GM12878 (cell line): ENCODE measurements around the gene ZCCHC2. TPM values are rescaled to one million over a fixed set of nuclear protein-coding genes. Genes with fewer than 3 reads are reported as not detected.

Experiments used
- ATAC-seq: fragments of 200-7000 bp; cut with Tn5 transposase; 3 replicates; pipeline ENCODE4 v1.9.1; 2020; ENCODE audit warnings: mild to moderate bottlenecking, moderate library complexity
- BruUV-seq: library from RNA; stranded (reverse); fragments of 400-500 nt; replicated peaks from 2 replicates; lab custom pipeline; 2021; lab: Mats Ljungman, UMichigan
- CTCF ChIA-PET: fragments of 300-600 bp; sonication (Branson Sonifier 250); formaldehyde crosslinking; extraction: SDS; loops from one replicate; lab custom pipeline; 2021; ENCODE audit warnings: inconsistent platforms; lab: Yijun Ruan, JAX
- POLR2A ChIA-PET: fragments of 350-600 bp; formaldehyde crosslinking; extraction: SDS; loops from one replicate; lab custom pipeline; 2021; ENCODE audit warnings: inconsistent platforms; lab: Charles Lee
- RAD21 ChIA-PET: fragments of 300-600 bp; sonication (Branson Sonifier 250); formaldehyde crosslinking; loops from one replicate; lab custom pipeline; 2023; ENCODE audit warnings: antibody characterized with exemption; ENCODE audit not compliant: unreplicated experiment; lab: Charles Lee
- SMC1A ChIA-PET: fragments of 300-600 bp; sonication (Branson Sonifier 250); formaldehyde crosslinking; loops from one replicate; lab custom pipeline; 2023; ENCODE audit not compliant: unreplicated experiment, uncharacterized antibody; lab: Charles Lee
- DNase-seq: peaks from one replicate; pipeline ENCODE4 v3.0.0-alpha.2; 2011; ENCODE audit warnings: low read depth, low spot score
- FAIRE-seq: peaks from 3 replicates; lab custom pipeline; 2011; peaks lifted over from hg19 to GRCh38; lab: Jason Lieb, UNC
- H2AFZ ChIP-seq: 2 replicates; pipeline ENCODE4 v1.6.0; 2011; ENCODE audit warnings: low read depth, low read length, control low read depth; ENCODE audit not compliant: control insufficient read depth
- H3K27ac ChIP-seq: 2 replicates; pipeline ENCODE4 v1.5.1; 2011; ENCODE audit warnings: control low read depth; ENCODE audit not compliant: control insufficient read depth, insufficient read depth
- H3K27me3 ChIP-seq, 2 experiments: replicated peaks in 1 of 2; 2 replicates each; pipeline versions ENCODE4 v1.6.0 to v1.6.1; 2011; ENCODE audit warnings: low read length in 1 of 2; ENCODE audit not compliant: control insufficient read depth in 2 of 2, insufficient read depth in 2 of 2
- H3K36me3 ChIP-seq, 2 experiments: 2 replicates each; pipeline ENCODE4 v1.5.1; 2011; ENCODE audit warnings: low read length in 1 of 2; ENCODE audit not compliant: control insufficient read depth in 2 of 2, insufficient read depth in 2 of 2
- H3K4me1 ChIP-seq: 2 replicates; pipeline ENCODE4 v1.6.1; 2011; ENCODE audit warnings: mild to moderate bottlenecking, low read length, moderate library complexity, mixed read lengths; ENCODE audit not compliant: control insufficient read depth, insufficient read depth
- H3K4me2 ChIP-seq: 2 replicates; pipeline ENCODE4 v1.6.0; 2011; ENCODE audit warnings: control low read depth; ENCODE audit not compliant: control insufficient read depth, insufficient read depth
- H3K4me3 ChIP-seq: fragments of 200-600 bp; sonication (generic); 2 replicates; pipeline ENCODE4 v1.5.1; 2016
- H3K79me2 ChIP-seq: 2 replicates; pipeline ENCODE4 v1.6.0; 2011; ENCODE audit warnings: low read length; ENCODE audit not compliant: control insufficient read depth, insufficient read depth
- H3K9ac ChIP-seq: 2 replicates; pipeline ENCODE4 v1.8.0; 2011; ENCODE audit warnings: low read length, control low read depth, mixed read lengths; ENCODE audit not compliant: control insufficient read depth, insufficient read depth
- H3K9me3 ChIP-seq: replicated peaks from 3 replicates; pipeline ENCODE4 v1.5.1; 2011; ENCODE audit warnings: mild to moderate bottlenecking, low read length; ENCODE audit not compliant: control insufficient read depth, insufficient read depth
- H4K20me1 ChIP-seq: 2 replicates; pipeline ENCODE4 v1.6.0; 2011; ENCODE audit not compliant: control insufficient read depth, insufficient read depth
- FOXM1 ChIP-seq: IDR thresholded peaks from 2 replicates; pipeline ENCODE4 v1.6.1; 2012; ENCODE audit warnings: low read depth, mild to moderate bottlenecking, inconsistent platforms, low read length, moderate library complexity
- HCFC1 ChIP-seq: fragments of 150-350 bp; IDR thresholded peaks from 2 replicates; pipeline ENCODE4 v1.6.1; 2014; ENCODE audit warnings: low read length
- IKZF2 ChIP-seq, 2 experiments: fragments of 450-650 bp; IDR thresholded peaks; 2 replicates each; pipeline ENCODE4 v1.6.1; 2017; ENCODE audit warnings: mild to moderate bottlenecking in 2 of 2, moderate library complexity in 2 of 2
- KLF5 ChIP-seq: fragments of 450-650 bp; IDR thresholded peaks from 2 replicates; pipeline ENCODE4 v1.6.1; 2014; ENCODE audit warnings: mild to moderate bottlenecking; ENCODE audit not compliant: partially characterized antibody
- POLR2AphosphoS5 ChIP-seq: IDR thresholded peaks from 2 replicates; pipeline ENCODE4 v1.6.1; 2011; ENCODE audit warnings: mild to moderate bottlenecking, low read length, inconsistent platforms
- RBBP5 ChIP-seq: fragments of 200-600 bp; sonication (generic); conservative IDR thresholded peaks from 2 replicates; pipeline ENCODE4 v1.6.1; 2016
- ZNF384 ChIP-seq: IDR thresholded peaks from 2 replicates; pipeline ENCODE4 v1.6.1; 2012; ENCODE audit warnings: low read depth, mild to moderate bottlenecking, low read length, improper control_type of control experiment, borderline replicate concordance
- WGBS: methylation state at CpG from one replicate; pipeline ENCODE4 v1.1.6; 2016; ENCODE audit warnings: low lambda C conversion rate; ENCODE audit not compliant: insufficient replicate concordance, insufficient coverage; ENCODE audit errors: missing lambda C conversion rate; 5-methylcytosine and 5-hydroxymethylcytosine counted together
- in situ Hi-C: fragments of 300-500 bp; cut with MboI; formaldehyde crosslinking; loops from 9 replicates; pipeline ENCODE4 v1.14.3; 2018; ENCODE audit warnings: mixed read lengths
- intact Hi-C: fragments of 100-400 bp; cut with micrococcal nuclease; formaldehyde crosslinking; loops from one replicate; pipeline ENCODE4 v1.14.2; 2022; ENCODE audit not compliant: unreplicated experiment
- polyA plus RNA-seq, 11 experiments: library from polyadenylated mRNA; depleted of rRNA in 4 of 11; unstranded in 6 of 11; stranded (reverse) in 5 of 11; fragments of >200 nt; fragmentation: Nextera tagmentation in 4 of 11; fragmentation: Illumina TruSeq in 1 of 11; extraction: Ambion mirVana in 4 of 11; extraction: Trizol in 1 of 11; gene quantifications; 1 replicate in 1 of 11; 2 replicates in 10 of 11; pipeline versions ENCODE4 v1.2.1 to v1.2.3, GENCODE V29; 2011 to 2016; ENCODE audit warnings: inconsistent platforms in 2 of 11, missing spikeins in 2 of 11, low read depth in 1 of 11
- total RNA-seq, 4 experiments: library from RNA; depleted of rRNA in 3 of 4; stranded (reverse); fragments of >200 nt in 3 of 4; fragmentation: Illumina TruSeq in 1 of 4; extraction: Trizol in 1 of 4; gene quantifications; 2 replicates each; pipeline versions ENCODE4 v1.2.1 to v1.2.3, GENCODE V29; 2013 to 2021
- TF ChIP-seq, protein P1 (sequence below): fragments of 450-650 bp; conservative IDR thresholded peaks from 2 replicates; pipeline ENCODE4 v1.6.1; 2017; ENCODE audit warnings: mild to moderate bottlenecking, moderate library complexity
- TF ChIP-seq, protein P2 (sequence below): IDR thresholded peaks from 2 replicates; pipeline ENCODE4 v1.6.1; 2011; ENCODE audit warnings: mild to moderate bottlenecking, low read depth, low read length, moderate library complexity; ENCODE audit not compliant: insufficient replicate concordance
- TF ChIP-seq, protein P3 (sequence below): IDR thresholded peaks from 2 replicates; pipeline ENCODE4 v1.6.1; 2012; ENCODE audit warnings: improper control_type of control experiment, low read depth, low read length; ENCODE audit not compliant: insufficient replicate concordance

Gene ZCCHC2
- total and polyA plus RNA-seq, 10 of the 15 experiments (the other 5 are each of a cell fraction or from before 2014, with no cell fraction given): 1.7 to 17.4 (median 8.6) TPM

DNA sequence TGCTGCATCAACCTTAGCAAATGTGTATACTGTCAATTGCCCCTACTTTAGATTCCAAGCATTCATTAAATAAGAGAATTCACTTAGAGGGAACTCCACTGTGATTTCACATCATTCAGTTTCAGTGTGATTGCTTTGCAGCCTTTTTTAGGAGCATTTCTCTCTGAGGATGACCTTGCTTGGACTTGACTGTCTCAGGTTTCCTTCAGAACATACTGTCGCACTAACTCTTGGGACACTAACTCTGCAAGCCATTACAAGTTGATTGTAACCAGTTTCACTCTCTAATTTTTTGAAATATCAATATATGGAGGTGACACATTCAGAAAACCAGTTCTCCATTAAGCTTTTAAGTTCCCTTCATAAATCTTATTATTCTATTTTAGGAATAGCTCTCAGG lies 6.6 kb upstream of the ZCCHC2 start (continued):
- TF ChIP-seq, protein P1, sequence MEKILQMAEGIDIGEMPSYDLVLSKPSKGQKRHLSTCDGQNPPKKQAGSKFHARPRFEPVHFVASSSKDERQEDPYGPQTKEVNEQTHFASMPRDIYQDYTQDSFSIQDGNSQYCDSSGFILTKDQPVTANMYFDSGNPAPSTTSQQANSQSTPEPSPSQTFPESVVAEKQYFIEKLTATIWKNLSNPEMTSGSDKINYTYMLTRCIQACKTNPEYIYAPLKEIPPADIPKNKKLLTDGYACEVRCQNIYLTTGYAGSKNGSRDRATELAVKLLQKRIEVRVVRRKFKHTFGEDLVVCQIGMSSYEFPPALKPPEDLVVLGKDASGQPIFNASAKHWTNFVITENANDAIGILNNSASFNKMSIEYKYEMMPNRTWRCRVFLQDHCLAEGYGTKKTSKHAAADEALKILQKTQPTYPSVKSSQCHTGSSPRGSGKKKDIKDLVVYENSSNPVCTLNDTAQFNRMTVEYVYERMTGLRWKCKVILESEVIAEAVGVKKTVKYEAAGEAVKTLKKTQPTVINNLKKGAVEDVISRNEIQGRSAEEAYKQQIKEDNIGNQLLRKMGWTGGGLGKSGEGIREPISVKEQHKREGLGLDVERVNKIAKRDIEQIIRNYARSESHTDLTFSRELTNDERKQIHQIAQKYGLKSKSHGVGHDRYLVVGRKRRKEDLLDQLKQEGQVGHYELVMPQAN: no peak
- TF ChIP-seq POLR2AphosphoS5: no peak
- TF ChIP-seq, protein P2, sequence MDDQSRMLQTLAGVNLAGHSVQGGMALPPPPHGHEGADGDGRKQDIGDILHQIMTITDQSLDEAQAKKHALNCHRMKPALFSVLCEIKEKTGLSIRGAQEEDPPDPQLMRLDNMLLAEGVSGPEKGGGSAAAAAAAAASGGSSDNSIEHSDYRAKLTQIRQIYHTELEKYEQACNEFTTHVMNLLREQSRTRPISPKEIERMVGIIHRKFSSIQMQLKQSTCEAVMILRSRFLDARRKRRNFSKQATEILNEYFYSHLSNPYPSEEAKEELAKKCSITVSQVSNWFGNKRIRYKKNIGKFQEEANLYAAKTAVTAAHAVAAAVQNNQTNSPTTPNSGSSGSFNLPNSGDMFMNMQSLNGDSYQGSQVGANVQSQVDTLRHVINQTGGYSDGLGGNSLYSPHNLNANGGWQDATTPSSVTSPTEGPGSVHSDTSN: no peak

DNA sequence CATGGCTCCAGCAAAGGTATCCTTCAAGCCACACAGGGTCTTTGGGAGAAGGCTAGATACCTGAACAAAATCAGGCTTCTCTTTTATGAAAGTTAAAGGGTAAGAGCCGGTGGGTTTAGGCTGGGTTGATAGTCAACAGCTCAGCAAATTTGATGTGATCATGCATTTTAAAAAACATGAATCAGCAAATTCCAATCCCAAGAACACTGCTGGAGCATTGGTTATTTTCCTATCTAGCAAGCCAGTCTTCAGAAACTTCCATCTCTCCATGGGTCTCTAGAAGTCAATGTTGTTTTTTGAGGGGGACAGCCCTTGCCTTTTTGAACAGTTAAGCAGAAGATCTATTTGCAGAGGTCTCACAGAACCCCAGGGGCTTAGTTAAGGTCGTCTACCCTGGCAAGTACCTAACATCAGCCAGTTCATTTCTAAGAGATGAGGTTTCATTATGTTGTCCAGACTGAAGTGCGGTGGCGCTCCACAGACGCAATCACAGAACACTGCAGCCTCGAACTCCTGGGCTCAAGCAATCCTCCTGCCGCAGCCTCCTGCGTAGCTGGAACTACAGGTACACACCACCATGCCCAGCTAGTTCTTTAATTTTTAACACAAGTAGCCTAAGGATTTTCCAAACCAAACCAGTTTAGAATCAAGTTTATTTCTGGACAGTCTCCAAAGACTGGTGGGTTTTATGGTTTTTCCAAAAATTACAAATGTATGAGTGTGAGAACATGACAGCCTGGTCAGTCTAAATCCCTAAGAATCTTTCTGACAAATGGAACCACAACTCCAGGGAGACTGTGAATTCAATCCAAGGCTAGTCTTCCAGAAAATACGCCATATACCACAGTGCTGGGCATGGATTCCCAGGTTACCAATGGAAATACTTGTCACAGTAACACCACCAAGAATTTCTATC lies 4.1 kb upstream of the ZCCHC2 start:
- Histone ChIP-seq H3K4me3 (no peak overlapping the region), H4K20me1 (no peaks in the 10 kb centered on the region), H3K36me3 (no peaks in the 10 kb centered on the region), H3K4me1 (no peaks in the 10 kb centered on the region), H3K27ac (no peak overlapping the region), H3K4me2 (no peak overlapping the region), H3K9ac (no peak overlapping the region), H3K9me3 (peaks cover 2% of the 10 kb centered on the region; the same call in 1 of the 3 replicates), H3K79me2 (peaks cover 2% of the 10 kb centered on the region), H3K27me3 (peaks cover 0 to 3% of the 10 kb centered on the region in 2 experiments; a peak in 2 of 4 replicates), H2AFZ (no peak overlapping the region)
- ATAC-seq: no peak
- RAD21 ChIA-PET: no interaction called here
- in situ Hi-C loops (no loop called here), intact Hi-C loops (no loop called here)
- CTCF ChIA-PET: no interaction called here
- WGBS: 69% methylated on average over 9 of the region's 9 CpGs
- DNase-seq: no peak
- POLR2A ChIA-PET: no interaction called here
- SMC1A ChIA-PET: no interaction called here
- BruUV-seq: no TSS peak
- no peak for FAIRE-seq
- TF ChIP-seq KLF5: no peak
- no peak for TF ChIP-seq HCFC1
- TF ChIP-seq ZNF384: no peak
- no peak for TF ChIP-seq FOXM1
- TF ChIP-seq, protein P3, sequence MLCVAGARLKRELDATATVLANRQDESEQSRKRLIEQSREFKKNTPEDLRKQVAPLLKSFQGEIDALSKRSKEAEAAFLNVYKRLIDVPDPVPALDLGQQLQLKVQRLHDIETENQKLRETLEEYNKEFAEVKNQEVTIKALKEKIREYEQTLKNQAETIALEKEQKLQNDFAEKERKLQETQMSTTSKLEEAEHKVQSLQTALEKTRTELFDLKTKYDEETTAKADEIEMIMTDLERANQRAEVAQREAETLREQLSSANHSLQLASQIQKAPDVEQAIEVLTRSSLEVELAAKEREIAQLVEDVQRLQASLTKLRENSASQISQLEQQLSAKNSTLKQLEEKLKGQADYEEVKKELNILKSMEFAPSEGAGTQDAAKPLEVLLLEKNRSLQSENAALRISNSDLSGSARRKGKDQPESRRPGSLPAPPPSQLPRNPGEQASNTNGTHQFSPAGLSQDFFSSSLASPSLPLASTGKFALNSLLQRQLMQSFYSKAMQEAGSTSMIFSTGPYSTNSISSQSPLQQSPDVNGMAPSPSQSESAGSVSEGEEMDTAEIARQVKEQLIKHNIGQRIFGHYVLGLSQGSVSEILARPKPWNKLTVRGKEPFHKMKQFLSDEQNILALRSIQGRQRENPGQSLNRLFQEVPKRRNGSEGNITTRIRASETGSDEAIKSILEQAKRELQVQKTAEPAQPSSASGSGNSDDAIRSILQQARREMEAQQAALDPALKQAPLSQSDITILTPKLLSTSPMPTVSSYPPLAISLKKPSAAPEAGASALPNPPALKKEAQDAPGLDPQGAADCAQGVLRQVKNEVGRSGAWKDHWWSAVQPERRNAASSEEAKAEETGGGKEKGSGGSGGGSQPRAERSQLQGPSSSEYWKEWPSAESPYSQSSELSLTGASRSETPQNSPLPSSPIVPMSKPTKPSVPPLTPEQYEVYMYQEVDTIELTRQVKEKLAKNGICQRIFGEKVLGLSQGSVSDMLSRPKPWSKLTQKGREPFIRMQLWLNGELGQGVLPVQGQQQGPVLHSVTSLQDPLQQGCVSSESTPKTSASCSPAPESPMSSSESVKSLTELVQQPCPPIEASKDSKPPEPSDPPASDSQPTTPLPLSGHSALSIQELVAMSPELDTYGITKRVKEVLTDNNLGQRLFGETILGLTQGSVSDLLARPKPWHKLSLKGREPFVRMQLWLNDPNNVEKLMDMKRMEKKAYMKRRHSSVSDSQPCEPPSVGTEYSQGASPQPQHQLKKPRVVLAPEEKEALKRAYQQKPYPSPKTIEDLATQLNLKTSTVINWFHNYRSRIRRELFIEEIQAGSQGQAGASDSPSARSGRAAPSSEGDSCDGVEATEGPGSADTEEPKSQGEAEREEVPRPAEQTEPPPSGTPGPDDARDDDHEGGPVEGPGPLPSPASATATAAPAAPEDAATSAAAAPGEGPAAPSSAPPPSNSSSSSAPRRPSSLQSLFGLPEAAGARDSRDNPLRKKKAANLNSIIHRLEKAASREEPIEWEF: no peak
- no peak for TF ChIP-seq RBBP5
- no peak for TF ChIP-seq IKZF2 (IDR thresholded peaks at IDR 0.05)
- TF ChIP-seq, all 136 proteins: peak for 0
